Ovary (tissue), 9 donors: ENCODE measurements around the gene DDB1. TPM values are rescaled to one million over a fixed set of nuclear protein-coding genes. Genes with fewer than 3 reads are reported as not detected.

ENCODE experiments used
- DNase-seq, 5 donors: peaks; one replicate each; pipeline ENCODE4 v3.0.0-alpha.2; 2019 to 2020
- H3K27ac ChIP-seq, 2 donors: fragments of 200-600 bp; one replicate each; pipeline versions ENCODE4 v1.5.1 to v1.8.0; 2019 to 2022
- H3K27me3 ChIP-seq: fragments of 200-600 bp; one replicate; pipeline ENCODE4 v1.8.0; 2022
- H3K36me3 ChIP-seq: fragments of 200-600 bp; sonication (generic); one replicate; pipeline ENCODE4 v1.5.1; 2019
- H3K4me1 ChIP-seq: one replicate; pipeline ENCODE4 v1.8.1; 2013; ENCODE audit warnings: mild to moderate bottlenecking, moderate library complexity; ENCODE audit not compliant: insufficient read depth
- H3K4me3 ChIP-seq: fragments of 200-600 bp; sonication (generic); one replicate; pipeline ENCODE4 v1.5.1; 2017
- H3K9me3 ChIP-seq, 2 donors: fragments of 200-600 bp in 1 of 2; sonication (generic) in 1 of 2; one replicate each; pipeline versions ENCODE4 v1.5.1 to v1.8.1; 2013 to 2019; ENCODE audit warnings: mild to moderate bottlenecking in 1 of 2, moderate library complexity in 1 of 2
- CTCF ChIP-seq, 3 donors: fragments of 450-650 bp in 2 of 3; fragments of 200-600 bp in 1 of 3; IDR thresholded peaks; one replicate each; pipeline versions ENCODE4 v1.5.1 to v1.8.0; 2016 to 2022; ENCODE audit warnings: antibody characterized with exemption in 3 of 3, mild to moderate bottlenecking in 1 of 3
- EP300 ChIP-seq: sonication (generic); formaldehyde crosslinking; IDR thresholded peaks from one replicate; pipeline ENCODE4 v1.6.1; 2017; ENCODE audit warnings: antibody characterized with exemption
- POLR2A ChIP-seq: fragments of 450-650 bp; IDR thresholded peaks from one replicate; pipeline ENCODE4 v1.6.1; 2017; ENCODE audit warnings: antibody characterized with exemption, mild to moderate bottlenecking, moderate library complexity
- WGBS, 3 donors: extraction: QIAGEN DNeasy Blood & Tissue Kit in 1 of 3; methylation state at CpG; one replicate each; pipeline versions ENCODE4 v1.1.5 to v1.1.7; 2013 to 2017; 5-methylcytosine and 5-hydroxymethylcytosine counted together
- intact Hi-C, 4 donors: fragments of 100-400 bp; cut with DNase I; formaldehyde crosslinking; loops; one replicate each; pipeline versions ENCODE4 v1.11.0 to v1.15.1; 2022 to 2023
- polyA plus RNA-seq, 2 donors: library from polyadenylated mRNA; stranded (reverse); fragments of 200-250 nt in 1 of 2; fragments of 350-450 nt in 1 of 2; fragmentation: Illumina TruSeq in 1 of 2; extraction: RNeasy Lipid Tissue Mini Kit (QIAGEN cat#74804) in 1 of 2; gene quantifications; one replicate each; pipeline ENCODE4 v1.2.3, GENCODE V29; 2013 to 2014
- total RNA-seq, 7 donors: library from RNA; depleted of rRNA in 2 of 7; stranded (reverse); fragments of >200 nt in 2 of 7; fragmentation: NEBNext Ultra II Directional in 3 of 7; extraction: Animal tissue kit (Norgen Biotek cat#: 25700) in 3 of 7; gene quantifications; one replicate each; pipeline versions ENCODE4 v1.1.0 to v1.2.4, GENCODE V29; 2016 to 2023
- donor health status: DM: no; HTN: no; CAD: no; lungs with moderate emphysema.
- donor health status: DM: no; HTN: no; CAD: no.
- donor health status: Bipolar disorder and iron deficiency.
- donor health status: DM: yes; HTN: yes; CAD: no.
- donor health status: DM: no; HTN: no; CAD: no.
- donor health status: DM: yes; HTN: yes; CAD: no.

The DDB1 gene
- total and polyA plus RNA-seq, 9 donors = 117 to 270 (median 217) TPM

DNA sequence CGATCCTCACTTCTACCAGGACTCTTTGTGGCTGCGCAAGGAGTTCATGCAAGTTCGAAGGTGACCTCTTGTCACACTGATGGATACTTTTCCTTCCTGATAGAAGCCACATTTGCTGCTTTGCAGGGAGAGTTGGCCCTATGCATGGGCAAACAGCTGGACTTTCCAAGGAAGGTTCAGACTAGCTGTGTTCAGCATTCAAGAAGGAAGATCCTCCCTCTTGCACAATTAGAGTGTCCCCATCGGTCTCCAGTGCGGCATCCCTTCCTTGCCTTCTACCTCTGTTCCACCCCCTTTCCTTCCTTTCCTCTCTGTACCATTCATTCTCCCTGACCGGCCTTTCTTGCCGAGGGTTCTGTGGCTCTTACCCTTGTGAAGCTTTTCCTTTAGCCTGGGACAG is 35.7 kb upstream of the DDB1 start:
- no peaks in the 10 kb centered on the region for H3K36me3 ChIP-seq
- TF ChIP-seq CTCF (IDR thresholded peaks at IDR 0.05) = no peak
- no peak for TF ChIP-seq POLR2A
- TF ChIP-seq EP300 = no peak
- intact Hi-C loops = no loop called here

GRCh38 chr11:61367406-61367805 is 34.5 kb upstream of the DDB1 start:
- TF ChIP-seq EP300 (no peak), CTCF (IDR thresholded peaks at IDR 0.05) (no peak), POLR2A (no peak)
- Histone ChIP-seq H3K27me3 (no peaks in the 10 kb centered on the region), H3K4me3 (no peak overlapping the region), H3K4me1 (peaks cover 22% of the 10 kb centered on the region), H3K36me3 (no peaks in the 10 kb centered on the region), H3K9me3 (no peaks in the 10 kb centered on the region), H3K27ac (no peak overlapping the region)
- 37 to 43% (median 38%) methylated on average over 6 of the region's 6 CpGs for whole genome bisulfite sequencing, 3 donors
- intact Hi-C loops = no loop called here
- no peak for DNase-seq

More for the DNA sequence above, 35.7 kb upstream of the DDB1 start:
- DNase-seq = peak in 1 of 5 donors; percentile 30
- Histone ChIP-seq H3K4me1 (peaks cover 22% of the 10 kb centered on the region), H3K4me3 (no peak overlapping the region), H3K9me3 (no peaks in the 10 kb centered on the region), H3K27me3 (no peaks in the 10 kb centered on the region), H3K27ac (peak overlapping the region in 1 of 2 donors; percentile 47)
- 89 to 91% (median 89%) methylated on average over 7 of the region's 7 CpGs for WGBS, 3 donors

DNA sequence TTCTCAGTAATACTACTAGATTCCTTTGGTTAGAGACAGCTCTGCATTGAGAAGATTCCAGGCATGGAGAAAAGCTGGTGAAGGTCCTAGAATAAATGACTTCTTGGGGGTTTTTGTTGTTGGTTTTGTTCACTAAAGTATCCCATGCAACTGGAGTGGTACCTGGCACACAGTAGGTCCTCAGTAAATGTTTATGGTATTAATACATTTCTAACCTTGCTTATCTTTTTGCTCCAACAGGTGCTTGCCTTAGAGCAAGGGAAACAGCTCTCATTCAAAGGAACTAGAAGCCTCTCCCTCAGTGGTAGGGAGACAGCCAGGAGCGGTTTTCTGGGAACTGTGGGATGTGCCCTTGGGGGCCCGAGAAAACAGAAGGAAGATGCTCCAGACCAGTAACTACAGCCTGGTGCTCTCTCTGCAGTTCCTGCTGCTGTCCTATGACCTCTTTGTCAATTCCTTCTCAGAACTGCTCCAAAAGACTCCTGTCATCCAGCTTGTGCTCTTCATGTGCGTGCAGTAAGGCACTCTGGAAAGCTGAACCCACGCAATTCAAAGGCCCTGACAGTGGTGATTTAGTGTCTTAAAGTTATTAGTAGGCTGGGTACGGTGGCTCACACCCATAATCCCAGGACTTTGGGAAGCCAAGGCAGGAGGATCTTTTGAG is 31.2 kb upstream of the DDB1 start:
- intact Hi-C loops = no loop called here
- Histone ChIP-seq H3K27ac (no peak overlapping the region), H3K4me1 (peaks cover 8% of the 10 kb centered on the region), H3K27me3 (no peaks in the 10 kb centered on the region), H3K9me3 (no peaks in the 10 kb centered on the region), H3K36me3 (no peaks in the 10 kb centered on the region), H3K4me3 (no peak overlapping the region)
- no peak for TF ChIP-seq POLR2A
- TF ChIP-seq CTCF (IDR thresholded peaks at IDR 0.05) = no peak
- no peak for TF ChIP-seq EP300
- WGBS, 3 donors = 84 to 90% (median 88%) methylated on average over 5 of the region's 5 CpGs
- DNase-seq = no peak

DNA sequence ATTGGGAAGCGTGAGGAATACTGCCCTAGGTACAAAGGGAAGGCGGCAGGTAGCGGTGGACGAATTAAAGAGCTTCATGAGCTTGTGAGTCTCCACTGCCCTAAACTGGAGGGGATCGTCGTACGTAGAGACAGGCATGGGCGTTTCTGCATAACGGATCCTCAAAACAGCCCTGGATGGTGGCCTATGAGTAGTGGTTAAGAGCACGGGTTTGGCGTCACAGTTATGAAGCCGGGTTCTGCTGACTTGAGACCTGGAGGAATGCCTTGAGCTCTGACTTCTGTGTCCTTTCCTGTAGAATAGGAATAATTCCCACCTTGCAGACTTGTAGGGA is 29.6 kb upstream of the DDB1 start:
- Histone ChIP-seq H3K27ac (peak overlapping the region; percentile 93 to 100), H3K36me3 (no peaks in the 10 kb centered on the region), H3K4me1 (peaks cover under 1% of the 10 kb centered on the region), H3K9me3 (no peaks in the 10 kb centered on the region), H3K27me3 (no peaks in the 10 kb centered on the region), H3K4me3 (peak overlapping the region; percentile 61)
- WGBS, 3 donors = 0 to 2% (median 0%) methylated on average over 12 of the region's 12 CpGs
- intact Hi-C loops = no loop called here
- no peak for DNase-seq
- TF ChIP-seq CTCF (IDR thresholded peaks at IDR 0.05) (no peak), POLR2A (no peak), EP300 (no peak)
